K562 (cell line): ENCODE data around the gene CHSY1. TPM values are rescaled to one million over a fixed set of nuclear protein-coding genes. Genes with fewer than 3 reads are reported as not detected.

ENCODE experiments used
- ARHGAP35 ChIP-seq: fragments of 450-650 bp; IDR thresholded peaks from 2 replicates; pipeline ENCODE4 v1.6.1; 2018; ENCODE audit not compliant: partially characterized antibody
- CCNT2 ChIP-seq: IDR thresholded peaks from 2 replicates; pipeline ENCODE4 v1.6.1; 2011; ENCODE audit warnings: borderline replicate concordance, low read depth, mild to moderate bottlenecking, moderate library complexity, mixed read lengths, low read length; ENCODE audit not compliant: insufficient read length; ENCODE audit errors: extremely low read depth
- CTBP1 ChIP-seq: fragments of 450-650 bp; IDR thresholded peaks from 2 replicates; pipeline ENCODE4 v1.6.1; 2016; ENCODE audit warnings: borderline replicate concordance
- EP400 ChIP-seq: fragments of 450-650 bp; IDR thresholded peaks from 2 replicates; pipeline ENCODE4 v1.6.1; 2017; ENCODE audit warnings: antibody characterized with exemption, mild to moderate bottlenecking, moderate library complexity
- ETV1 ChIP-seq: fragments of 450-650 bp; conservative IDR thresholded peaks from 2 replicates; pipeline ENCODE4 v1.6.1; 2016; ENCODE audit warnings: missing genetic modification characterization, control low read depth, low read depth, missing compliant biosample characterization
- GABPB1 ChIP-seq: sonication (generic); formaldehyde crosslinking; IDR thresholded peaks from 2 replicates; pipeline ENCODE4 v1.8.0; 2022; ENCODE audit warnings: mild to moderate bottlenecking, missing genetic modification reagents
- GATAD2A ChIP-seq: fragments of 450-650 bp; IDR thresholded peaks from 2 replicates; pipeline ENCODE4 v1.6.1; 2017
- HDAC1 ChIP-seq, 2 experiments: fragments of 450-650 bp; IDR thresholded peaks; 2 replicates each; pipeline ENCODE4 v1.6.1; 2016 to 2017; ENCODE audit warnings: inconsistent platforms in 1 of 2, mild to moderate bottlenecking in 1 of 2, moderate library complexity in 1 of 2
- NCOA4 ChIP-seq: fragments of 450-650 bp; IDR thresholded peaks from 2 replicates; pipeline ENCODE4 v1.6.1; 2018; ENCODE audit warnings: mild to moderate bottlenecking; ENCODE audit not compliant: partially characterized antibody
- POLR2H ChIP-seq: IDR thresholded peaks from 2 replicates; pipeline ENCODE4 v1.6.1; 2016; ENCODE audit warnings: missing genetic modification characterization, low read depth, mild to moderate bottlenecking, control low read depth, missing compliant biosample characterization, moderate library complexity
- RBFOX2 ChIP-seq: fragments of 200-400 bp; formaldehyde crosslinking; IDR thresholded peaks from 2 replicates; pipeline ENCODE4 v1.6.1; 2017; ENCODE audit warnings: low read depth, mild to moderate bottlenecking, low read length, moderate library complexity
- TAF1 ChIP-seq: IDR thresholded peaks from 2 replicates; pipeline ENCODE4 v1.6.1; 2011; ENCODE audit warnings: mild to moderate bottlenecking, low read length, moderate library complexity; ENCODE audit not compliant: insufficient read depth, control insufficient read depth, severe bottlenecking; ENCODE audit errors: extremely low read depth
- TBP ChIP-seq: optimal IDR thresholded peaks from 2 replicates; pipeline ENCODE3; 2011; ENCODE audit warnings: low read depth, low read length, improper control_type of control experiment
- TEAD1 ChIP-seq, 2 experiments: fragments of 450-650 bp in 1 of 2; sonication (generic) in 1 of 2; formaldehyde crosslinking; IDR thresholded peaks; 2 replicates each; pipeline versions ENCODE4 v1.4.0 to v1.8.0; 2020 to 2022; ENCODE audit warnings: mild to moderate bottlenecking in 2 of 2, missing genetic modification reagents in 1 of 2
- ZNF431 ChIP-seq: sonication (generic); formaldehyde crosslinking; IDR thresholded peaks from 2 replicates; pipeline ENCODE4 v1.8.0; 2022; ENCODE audit warnings: mild to moderate bottlenecking, missing genetic modification reagents
- ZNF583 ChIP-seq: fragments of 250-450 bp; sonication (Bioruptor Pico); IDR thresholded peaks from 2 replicates; pipeline ENCODE4 v1.4.0; 2020
- polyA plus RNA-seq, 8 experiments: library from polyadenylated mRNA; depleted of rRNA in 4 of 8; stranded (reverse) in 5 of 8; unstranded in 3 of 8; fragments of >200 nt; fragmentation: Nextera tagmentation in 2 of 8; fragmentation: Illumina TruSeq in 1 of 8; extraction: Ambion mirVana in 2 of 8; extraction: Trizol in 1 of 8; gene quantifications; 2 replicates each; pipeline versions ENCODE4 v1.2.1 to v1.2.3, GENCODE V29; 2011 to 2014; ENCODE audit warnings: inconsistent platforms in 1 of 8, missing spikeins in 1 of 8
- total RNA-seq, 7 experiments: library from RNA; depleted of rRNA in 6 of 7; stranded (reverse); fragments of >200 nt in 6 of 7; fragmentation: Illumina TruSeq in 2 of 7; extraction: Trizol in 2 of 7; gene quantifications; 2 replicates each; pipeline versions ENCODE4 v1.2.1 to v1.2.3, GENCODE V29; 2011 to 2021; ENCODE audit warnings: low replicate concordance in 1 of 7
- TF ChIP-seq, protein P1 (sequence below): sonication (generic); formaldehyde crosslinking; IDR thresholded peaks from 2 replicates; pipeline ENCODE4 v1.8.1; 2022; ENCODE audit warnings: missing genetic modification reagents
- TF ChIP-seq, protein P2 (sequence below), 2 experiments: fragments of 200-800 bp in 1 of 2; sonication (Bioruptor generic) in 1 of 2; sonication (generic) in 1 of 2; formaldehyde crosslinking in 1 of 2; IDR thresholded peaks in 1 of 2; conservative IDR thresholded peaks in 1 of 2; 2 replicates each; pipeline versions ENCODE4 v1.5.0 to v1.6.1; 2016 to 2020; ENCODE audit warnings: missing compliant biosample characterization in 1 of 2, missing genetic modification characterization in 1 of 2, missing genetic modification reagents in 1 of 2
- TF ChIP-seq, protein P3 (sequence below): fragments of 250-450 bp; sonication (Bioruptor Pico); IDR thresholded peaks from 2 replicates; pipeline ENCODE4 v1.9.0; 2021; ENCODE audit warnings: mild to moderate bottlenecking, inconsistent platforms
- TF ChIP-seq, protein P4 (sequence below): IDR thresholded peaks from 2 replicates; pipeline ENCODE4 v1.6.1; 2011; ENCODE audit not compliant: insufficient read length; ENCODE audit errors: extremely low read depth

The CHSY1 gene
- total and polyA plus RNA-seq, 9 of the 15 experiments (the other 6 are each of a cell fraction or from before 2014, with no cell fraction given), result 7.0 to 16.4 (median 13.4) TPM

DNA sequence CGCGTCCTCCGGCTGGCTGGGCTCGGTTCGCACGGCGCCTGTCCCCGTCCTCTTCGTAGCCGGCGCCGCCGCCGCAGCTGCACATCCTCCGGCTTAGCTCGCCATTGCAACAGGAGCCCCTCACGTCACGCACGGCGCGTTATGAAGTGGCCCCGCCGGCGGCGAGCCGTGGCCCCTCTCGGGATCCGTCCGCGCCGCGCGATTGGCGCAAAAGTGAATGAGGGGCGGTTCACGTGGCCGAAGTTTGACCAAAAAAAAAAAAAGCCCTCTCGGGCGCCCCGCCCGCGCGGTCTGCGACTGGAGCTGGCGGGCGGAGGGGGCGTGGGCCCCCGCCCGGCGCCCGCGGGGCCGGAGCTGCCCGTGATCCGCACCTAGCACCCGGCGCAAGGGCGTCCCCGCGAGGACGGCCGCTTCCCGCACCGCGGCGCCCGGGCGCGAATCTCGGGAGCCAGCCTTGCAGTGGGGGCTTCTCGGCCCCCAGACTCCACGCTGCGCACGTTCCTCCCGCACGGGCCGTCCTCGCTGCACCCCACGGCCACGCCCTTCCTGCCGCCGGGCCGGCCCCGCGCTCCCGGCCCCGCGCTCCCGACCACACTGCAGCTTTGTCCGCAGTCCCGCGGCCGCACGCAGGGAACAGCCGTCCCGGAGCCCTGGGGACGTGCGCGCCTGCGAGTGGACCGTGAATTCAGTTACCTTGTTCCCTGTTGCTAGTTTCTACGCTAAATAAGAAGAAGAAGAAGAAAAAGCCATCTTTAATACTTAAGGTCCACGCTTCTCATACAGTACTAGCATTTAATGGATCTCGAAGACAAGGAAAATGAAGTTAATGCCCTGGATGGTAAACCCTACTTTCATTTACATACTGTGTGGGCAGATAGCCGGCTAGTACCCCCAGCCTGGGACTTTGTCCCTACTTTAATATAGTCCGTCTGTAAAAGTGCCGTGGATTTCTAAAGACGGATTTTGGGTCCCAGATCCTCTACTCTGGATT, at the start of gene CHSY1 (continued):
- TF ChIP-seq, protein P1, sequence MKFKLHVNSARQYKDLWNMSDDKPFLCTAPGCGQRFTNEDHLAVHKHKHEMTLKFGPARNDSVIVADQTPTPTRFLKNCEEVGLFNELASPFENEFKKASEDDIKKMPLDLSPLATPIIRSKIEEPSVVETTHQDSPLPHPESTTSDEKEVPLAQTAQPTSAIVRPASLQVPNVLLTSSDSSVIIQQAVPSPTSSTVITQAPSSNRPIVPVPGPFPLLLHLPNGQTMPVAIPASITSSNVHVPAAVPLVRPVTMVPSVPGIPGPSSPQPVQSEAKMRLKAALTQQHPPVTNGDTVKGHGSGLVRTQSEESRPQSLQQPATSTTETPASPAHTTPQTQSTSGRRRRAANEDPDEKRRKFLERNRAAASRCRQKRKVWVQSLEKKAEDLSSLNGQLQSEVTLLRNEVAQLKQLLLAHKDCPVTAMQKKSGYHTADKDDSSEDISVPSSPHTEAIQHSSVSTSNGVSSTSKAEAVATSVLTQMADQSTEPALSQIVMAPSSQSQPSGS (CRISPR knock-in tag), result no peak
- 0 out of 2 replicates have a peak, but pooled peaks have one; percentile 1 for TF ChIP-seq GABPB1 (CRISPR knock-in tag)
- TF ChIP-seq CTBP1, result peak; percentile 94
- 0 out of 4 replicates have a peak, but pooled peaks of 1 of the 2 experiments have one; percentile 26 for TF ChIP-seq HDAC1 (IDR thresholded peaks at IDR 0.05)
- no peak for TF ChIP-seq NCOA4
- TF ChIP-seq ZNF431 (CRISPR knock-in tag), result 0 out of 2 replicates have a peak, but pooled peaks have one; percentile 20
- TF ChIP-seq RBFOX2, result peak; percentile 90
- TF ChIP-seq TAF1, result peak; percentile 67
- no peak for TF ChIP-seq TEAD1 (CRISPR knock-in tag; IDR thresholded peaks at IDR 0.05)
- no peak for TF ChIP-seq ARHGAP35
- 0 out of 2 replicates have a peak, but pooled peaks have one; percentile 15 for TF ChIP-seq POLR2H (tag)
- 0 out of 2 replicates have a peak, but pooled peaks have one; percentile 62 for TF ChIP-seq GATAD2A
- no peak for TF ChIP-seq ZNF583 (CRISPR knock-in tag)
- TF ChIP-seq, protein P2, sequence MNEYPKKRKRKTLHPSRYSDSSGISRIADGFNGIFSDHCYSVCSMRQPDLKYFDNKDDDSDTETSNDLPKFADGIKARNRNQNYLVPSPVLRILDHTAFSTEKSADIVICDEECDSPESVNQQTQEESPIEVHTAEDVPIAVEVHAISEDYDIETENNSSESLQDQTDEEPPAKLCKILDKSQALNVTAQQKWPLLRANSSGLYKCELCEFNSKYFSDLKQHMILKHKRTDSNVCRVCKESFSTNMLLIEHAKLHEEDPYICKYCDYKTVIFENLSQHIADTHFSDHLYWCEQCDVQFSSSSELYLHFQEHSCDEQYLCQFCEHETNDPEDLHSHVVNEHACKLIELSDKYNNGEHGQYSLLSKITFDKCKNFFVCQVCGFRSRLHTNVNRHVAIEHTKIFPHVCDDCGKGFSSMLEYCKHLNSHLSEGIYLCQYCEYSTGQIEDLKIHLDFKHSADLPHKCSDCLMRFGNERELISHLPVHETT (CRISPR knock-in tag; conservative IDR thresholded peaks at IDR 0.05 in 1 of 2, IDR thresholded peaks at IDR 0.05 in 1 of 2), result peak in 1 of 2 experiments; percentile 62; a peak in 1 of 4 replicates
- TF ChIP-seq, protein P3, sequence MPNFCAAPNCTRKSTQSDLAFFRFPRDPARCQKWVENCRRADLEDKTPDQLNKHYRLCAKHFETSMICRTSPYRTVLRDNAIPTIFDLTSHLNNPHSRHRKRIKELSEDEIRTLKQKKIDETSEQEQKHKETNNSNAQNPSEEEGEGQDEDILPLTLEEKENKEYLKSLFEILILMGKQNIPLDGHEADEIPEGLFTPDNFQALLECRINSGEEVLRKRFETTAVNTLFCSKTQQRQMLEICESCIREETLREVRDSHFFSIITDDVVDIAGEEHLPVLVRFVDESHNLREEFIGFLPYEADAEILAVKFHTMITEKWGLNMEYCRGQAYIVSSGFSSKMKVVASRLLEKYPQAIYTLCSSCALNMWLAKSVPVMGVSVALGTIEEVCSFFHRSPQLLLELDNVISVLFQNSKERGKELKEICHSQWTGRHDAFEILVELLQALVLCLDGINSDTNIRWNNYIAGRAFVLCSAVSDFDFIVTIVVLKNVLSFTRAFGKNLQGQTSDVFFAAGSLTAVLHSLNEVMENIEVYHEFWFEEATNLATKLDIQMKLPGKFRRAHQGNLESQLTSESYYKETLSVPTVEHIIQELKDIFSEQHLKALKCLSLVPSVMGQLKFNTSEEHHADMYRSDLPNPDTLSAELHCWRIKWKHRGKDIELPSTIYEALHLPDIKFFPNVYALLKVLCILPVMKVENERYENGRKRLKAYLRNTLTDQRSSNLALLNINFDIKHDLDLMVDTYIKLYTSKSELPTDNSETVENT, result 0 out of 2 replicates have a peak, but pooled peaks have one; percentile 47
- TF ChIP-seq TBP, result peak; percentile 71
- TF ChIP-seq, protein P4, sequence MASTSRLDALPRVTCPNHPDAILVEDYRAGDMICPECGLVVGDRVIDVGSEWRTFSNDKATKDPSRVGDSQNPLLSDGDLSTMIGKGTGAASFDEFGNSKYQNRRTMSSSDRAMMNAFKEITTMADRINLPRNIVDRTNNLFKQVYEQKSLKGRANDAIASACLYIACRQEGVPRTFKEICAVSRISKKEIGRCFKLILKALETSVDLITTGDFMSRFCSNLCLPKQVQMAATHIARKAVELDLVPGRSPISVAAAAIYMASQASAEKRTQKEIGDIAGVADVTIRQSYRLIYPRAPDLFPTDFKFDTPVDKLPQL, result no peak
- TF ChIP-seq ETV1 (tag), result no peak
- TF ChIP-seq CCNT2, result peak; percentile 34
- peak; percentile 38; the same call in 1 of the 2 replicates for TF ChIP-seq EP400
